WTC11 (cell line): Measurements from ENCODE around the gene CCNF.

Experiments
- SMAD4 ChIP-seq: sonication (generic); formaldehyde crosslinking; IDR thresholded peaks from 2 replicates; pipeline ENCODE4 v1.8.0; 2022; ENCODE audit warnings: mild to moderate bottlenecking, missing genetic modification reagents
- TF ChIP-seq, protein P1 (sequence below): sonication (generic); formaldehyde crosslinking; IDR thresholded peaks from 2 replicates; pipeline ENCODE4 v1.8.1; 2023; ENCODE audit warnings: mild to moderate bottlenecking, missing genetic modification reagents, moderate library complexity

GRCh38 chr16:2450535-2450934, 21.3 kb downstream of the CCNF start:
- no peak for TF ChIP-seq SMAD4 (CRISPR knock-in tag)
- TF ChIP-seq, protein P1, sequence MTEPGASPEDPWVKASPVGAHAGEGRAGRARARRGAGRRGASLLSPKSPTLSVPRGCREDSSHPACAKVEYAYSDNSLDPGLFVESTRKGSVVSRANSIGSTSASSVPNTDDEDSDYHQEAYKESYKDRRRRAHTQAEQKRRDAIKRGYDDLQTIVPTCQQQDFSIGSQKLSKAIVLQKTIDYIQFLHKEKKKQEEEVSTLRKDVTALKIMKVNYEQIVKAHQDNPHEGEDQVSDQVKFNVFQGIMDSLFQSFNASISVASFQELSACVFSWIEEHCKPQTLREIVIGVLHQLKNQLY (CRISPR knock-in tag), result no peak
